Transverse colon (tissue), 4 donors: ENCODE data around the gene ZNF853. TPM values are rescaled to one million over a fixed set of nuclear protein-coding genes. Genes with fewer than 3 reads are reported as not detected.

Experiments used
- DNase-seq: peaks from one replicate; pipeline ENCODE4 v3.0.0-alpha.2; 2019
- H3K27ac ChIP-seq, 4 donors: fragments of 200-600 bp; sonication (generic); 2 replicates each; pipeline ENCODE4 v1.5.1; 2016 to 2018; ENCODE audit warnings: inconsistent platforms in 4 of 4
- H3K27me3 ChIP-seq: fragments of 200-600 bp; sonication (generic); 2 replicates; pipeline ENCODE4 v1.5.1; 2017; ENCODE audit warnings: inconsistent platforms
- H3K36me3 ChIP-seq, 4 donors: fragments of 200-600 bp; sonication (generic); 2 replicates each; pipeline ENCODE4 v1.5.1; 2017 to 2019; ENCODE audit warnings: inconsistent platforms in 4 of 4
- H3K4me1 ChIP-seq, 4 donors: fragments of 200-600 bp; sonication (generic); 2 replicates each; pipeline ENCODE4 v1.5.1; 2017 to 2020; ENCODE audit warnings: inconsistent platforms in 4 of 4
- H3K4me3 ChIP-seq, 4 donors: fragments of 200-600 bp; sonication (generic); 1 replicate in 1 of 4; 2 replicates in 3 of 4; pipeline versions ENCODE4 v1.5.1 to v1.6.1; 2017 to 2019; ENCODE audit warnings: inconsistent platforms in 4 of 4
- H3K9me3 ChIP-seq, 2 donors: fragments of 200-600 bp; sonication (generic); 2 replicates each; pipeline ENCODE4 v1.5.1; 2017 to 2019; ENCODE audit warnings: inconsistent platforms in 2 of 2
- EP300 ChIP-seq: sonication (generic); formaldehyde crosslinking; IDR thresholded peaks from one replicate; pipeline ENCODE4 v1.6.1; 2017; ENCODE audit warnings: antibody characterized with exemption, low read depth
- POLR2A ChIP-seq: fragments of 450-650 bp; IDR thresholded peaks from one replicate; pipeline ENCODE4 v1.6.1; 2016; ENCODE audit warnings: antibody characterized with exemption, mild to moderate bottlenecking, moderate library complexity
- POLR2AphosphoS5 ChIP-seq, 3 donors: sonication (generic); formaldehyde crosslinking; IDR thresholded peaks; one replicate each; pipeline ENCODE4 v1.6.1; 2016; ENCODE audit warnings: antibody characterized with exemption in 3 of 3
- WGBS, 2 donors: methylation state at CpG; one replicate each; pipeline ENCODE4 v1.1.5; 2018; ENCODE audit warnings: low coverage in 1 of 2; 5-methylcytosine and 5-hydroxymethylcytosine counted together
- in situ Hi-C, 4 donors: fragments of 200-750 bp; cut with MboI; loops; one replicate each; pipeline versions ENCODE4 v1.15.0 to v1.15.1; 2017; ENCODE audit warnings: low sequenced_read_pairs in 3 of 4, low pct_ligation_motif_present in 1 of 4, low pct_unique_long_range_greater_than_20kb in 1 of 4
- intact Hi-C: fragments of 100-400 bp; cut with DNase I; formaldehyde crosslinking; loops from one replicate; pipeline ENCODE4 v1.15.1; 2023; ENCODE audit warnings: low total_unique reads
- total RNA-seq, 4 donors: library from RNA; depleted of rRNA; stranded (reverse); fragments of >200 nt; gene quantifications; one replicate each; pipeline ENCODE4 v1.1.0, GENCODE V29; 2016
- TF ChIP-seq, protein P1 (sequence below), 5 experiments: fragments of 200-600 bp in 3 of 5; fragments of 450-650 bp in 2 of 5; sonication (generic) in 3 of 5; IDR thresholded peaks; 1 replicate in 2 of 5; 2 replicates in 3 of 5; pipeline ENCODE4 v1.5.1; 2016 to 2017; ENCODE audit warnings: antibody characterized with exemption in 5 of 5, inconsistent platforms in 3 of 5, mild to moderate bottlenecking in 2 of 5, moderate library complexity in 1 of 5

Gene ZNF853
- total RNA-seq, 4 donors from 2014 or later = 2.9 to 18.7 (median 7.3) TPM

DNA sequence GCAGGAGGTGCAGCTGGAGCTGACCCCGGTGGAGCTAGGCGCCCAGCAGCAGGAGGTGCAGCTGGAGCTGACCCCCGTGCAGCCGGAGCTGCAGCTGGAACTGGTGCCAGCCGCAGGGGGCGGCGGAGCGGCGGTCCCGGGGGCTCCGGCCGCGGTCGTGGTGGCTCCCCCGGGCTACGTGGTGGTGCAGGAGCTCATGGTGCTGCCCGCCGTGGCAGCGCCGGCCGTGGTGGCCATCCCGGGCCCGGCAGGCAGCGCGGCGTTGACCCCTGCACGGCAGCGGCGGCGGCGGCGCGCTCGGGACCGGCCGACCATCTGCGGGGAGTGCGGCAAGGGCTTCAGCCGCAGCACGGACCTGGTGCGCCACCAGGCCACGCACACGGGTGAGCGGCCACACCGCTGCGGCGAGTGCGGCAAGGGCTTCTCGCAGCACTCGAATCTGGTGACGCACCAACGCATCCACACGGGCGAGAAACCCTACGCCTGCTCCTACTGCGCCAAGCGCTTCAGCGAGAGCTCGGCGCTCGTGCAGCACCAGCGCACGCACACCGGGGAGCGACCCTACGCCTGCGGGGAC is 6.8 kb downstream of the ZNF853 start:
- Histone ChIP-seq H3K4me1 (peaks cover 0 to 17% (median 0%) of the 10 kb centered on the region in 4 donors), H3K27ac (no peak overlapping the region), H3K4me3 (no peak overlapping the region), H3K27me3 (no peaks in the 10 kb centered on the region), H3K9me3 (no peaks in the 10 kb centered on the region), H3K36me3 (no peaks in the 10 kb centered on the region)
- WGBS, 2 donors = 99% methylated on average over 45 of the region's 67 CpGs; no CpG with 5 or more reads in 1 of the 2 donors
- TF ChIP-seq, protein P1, sequence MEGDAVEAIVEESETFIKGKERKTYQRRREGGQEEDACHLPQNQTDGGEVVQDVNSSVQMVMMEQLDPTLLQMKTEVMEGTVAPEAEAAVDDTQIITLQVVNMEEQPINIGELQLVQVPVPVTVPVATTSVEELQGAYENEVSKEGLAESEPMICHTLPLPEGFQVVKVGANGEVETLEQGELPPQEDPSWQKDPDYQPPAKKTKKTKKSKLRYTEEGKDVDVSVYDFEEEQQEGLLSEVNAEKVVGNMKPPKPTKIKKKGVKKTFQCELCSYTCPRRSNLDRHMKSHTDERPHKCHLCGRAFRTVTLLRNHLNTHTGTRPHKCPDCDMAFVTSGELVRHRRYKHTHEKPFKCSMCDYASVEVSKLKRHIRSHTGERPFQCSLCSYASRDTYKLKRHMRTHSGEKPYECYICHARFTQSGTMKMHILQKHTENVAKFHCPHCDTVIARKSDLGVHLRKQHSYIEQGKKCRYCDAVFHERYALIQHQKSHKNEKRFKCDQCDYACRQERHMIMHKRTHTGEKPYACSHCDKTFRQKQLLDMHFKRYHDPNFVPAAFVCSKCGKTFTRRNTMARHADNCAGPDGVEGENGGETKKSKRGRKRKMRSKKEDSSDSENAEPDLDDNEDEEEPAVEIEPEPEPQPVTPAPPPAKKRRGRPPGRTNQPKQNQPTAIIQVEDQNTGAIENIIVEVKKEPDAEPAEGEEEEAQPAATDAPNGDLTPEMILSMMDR (IDR thresholded peaks at IDR 0.05) = no peak
- TF ChIP-seq POLR2AphosphoS5 (IDR thresholded peaks at IDR 0.05) = no peak
- no peak for TF ChIP-seq POLR2A
- DNase-seq = no peak
- intact Hi-C loops (no loop called here), in situ Hi-C loops (no loop called here)

DNA sequence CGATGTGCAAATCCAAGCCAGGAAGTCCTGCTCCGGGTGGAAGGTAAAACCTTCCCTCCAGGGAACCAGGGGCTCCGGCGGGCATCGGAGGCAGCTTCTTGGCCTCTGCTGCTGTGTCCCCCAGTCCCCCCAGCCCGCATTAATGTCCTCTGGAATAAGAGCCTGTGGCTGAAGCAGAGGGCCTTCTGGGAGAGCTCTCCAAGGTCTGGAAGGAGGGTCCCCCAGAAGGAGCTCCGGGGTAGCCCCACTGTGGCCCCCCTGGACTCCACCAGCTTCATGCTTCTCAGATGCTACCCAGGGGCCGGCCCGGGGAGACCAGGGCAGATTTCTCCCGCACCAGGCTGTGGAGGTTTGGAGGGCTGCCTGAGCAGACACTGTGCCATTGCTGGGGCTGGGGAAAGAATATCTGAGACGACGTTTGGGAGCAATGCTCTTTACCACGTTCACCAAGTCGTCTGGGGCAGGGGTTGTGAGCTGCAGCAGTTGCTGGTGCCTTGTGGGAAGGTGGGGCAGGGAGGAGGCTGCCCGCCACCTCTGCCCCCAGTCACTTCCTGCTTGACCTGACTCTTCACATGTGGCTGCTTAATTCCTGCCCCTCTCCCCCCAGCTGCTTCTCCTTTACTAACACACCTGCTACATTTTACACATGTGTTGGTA is 8.3 kb downstream of the ZNF853 start:
- in situ Hi-C loops (no loop called here), intact Hi-C loops (no loop called here)
- DNase-seq = no peak
- Histone ChIP-seq H3K27ac (no peak overlapping the region), H3K27me3 (no peaks in the 10 kb centered on the region), H3K4me3 (no peak overlapping the region), H3K36me3 (no peaks in the 10 kb centered on the region), H3K9me3 (no peaks in the 10 kb centered on the region), H3K4me1 (peaks cover 0 to 17% (median 0%) of the 10 kb centered on the region in 4 donors)
- TF ChIP-seq POLR2AphosphoS5 (IDR thresholded peaks at IDR 0.05) = no peak
- no peak for TF ChIP-seq POLR2A
- TF ChIP-seq EP300 = no peak
- TF ChIP-seq, protein P1 (IDR thresholded peaks at IDR 0.05) = no peak
- WGBS, 2 donors = 38 to 73% methylated on average over 1 to 11 of the region's 15 CpGs

DNA sequence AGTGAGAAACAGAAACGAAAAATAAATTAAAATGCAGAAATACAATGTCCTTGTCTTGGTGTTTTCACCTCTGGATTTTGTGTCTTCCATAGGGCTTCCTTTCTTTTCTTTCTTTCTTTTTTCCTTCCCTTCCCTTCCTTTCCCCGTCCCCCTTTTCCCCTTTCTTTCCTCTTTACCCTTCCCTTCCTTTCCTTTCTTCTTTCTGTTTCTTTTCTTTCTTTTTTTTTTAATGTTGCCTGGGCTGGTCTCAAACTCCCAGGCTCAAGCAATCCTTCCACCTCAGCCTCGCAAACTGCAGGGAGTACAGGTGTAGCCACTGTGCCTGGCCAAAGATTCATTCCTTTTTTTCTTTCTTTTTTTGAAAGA is 8.8 kb downstream of the ZNF853 start:
- 0 to 80% methylated on average over 1 to 3 of the region's 3 CpGs for WGBS, 2 donors
- H3K27me3 ChIP-seq = no peaks in the 10 kb centered on the region
- in situ Hi-C loops = no loop called here
- peaks cover 0 to 17% (median 0%) of the 10 kb centered on the region in 4 donors for H3K4me1 ChIP-seq
- H3K9me3 ChIP-seq = no peaks in the 10 kb centered on the region
- DNase-seq = no peak
- no peak overlapping the region for H3K27ac ChIP-seq
- TF ChIP-seq EP300 = no peak
- intact Hi-C loops = no loop called here
- no peak overlapping the region for H3K4me3 ChIP-seq
- no peaks in the 10 kb centered on the region for H3K36me3 ChIP-seq

DNA sequence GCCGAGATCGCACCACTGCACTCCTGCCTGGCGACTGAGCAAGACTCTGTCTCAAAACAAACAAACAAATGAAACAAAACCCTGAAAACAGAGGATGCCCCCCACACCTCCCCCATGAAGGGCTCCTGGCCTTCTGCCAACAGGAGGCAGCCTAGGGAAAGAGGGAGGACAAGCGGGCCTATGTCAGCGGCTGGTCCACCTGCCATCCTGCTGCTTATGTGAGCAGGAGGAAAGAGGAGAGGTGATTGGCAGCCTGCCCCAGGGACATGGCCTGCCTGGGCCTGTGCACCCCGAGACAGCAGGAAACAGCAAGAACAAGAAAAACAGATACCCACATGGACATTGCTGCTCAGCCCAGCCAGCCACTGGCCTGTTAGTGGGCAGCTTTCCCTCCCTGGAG is 12.6 kb downstream of the ZNF853 start:
- TF ChIP-seq POLR2A = no peak
- TF ChIP-seq EP300 = no peak
- TF ChIP-seq POLR2AphosphoS5 (IDR thresholded peaks at IDR 0.05) = no peak
- TF ChIP-seq, protein P1 (IDR thresholded peaks at IDR 0.05) = no peak
- Histone ChIP-seq H3K36me3 (no peaks in the 10 kb centered on the region), H3K27ac (no peak overlapping the region), H3K4me3 (no peak overlapping the region), H3K27me3 (no peaks in the 10 kb centered on the region), H3K4me1 (no peaks in the 10 kb centered on the region), H3K9me3 (no peaks in the 10 kb centered on the region)
- DNase-seq = no peak
- intact Hi-C loops = no loop called here
- WGBS, 2 donors = 90 to 100% methylated on average over 1 to 6 of the region's 6 CpGs
- in situ Hi-C loops = no loop called here
